ENCODE results near the gene ABLIM1.

Gene ABLIM1

GRCh38 chr10:114448897-114449296 is 209.2 kb downstream of the ABLIM1 start:
- no peaks in the 10 kb centered on the region for H3K79me2 ChIP-seq (ENCODE audit: low read length)
- H3K9ac ChIP-seq (ENCODE audit: low read length): no peak overlapping the region
- H3K4me2 ChIP-seq (ENCODE audit: low read length): no peak overlapping the region
- no peaks in the 10 kb centered on the region for H3K9me3 ChIP-seq (ENCODE audit: insufficient read depth, low read length)
- H3K4me1 ChIP-seq (ENCODE audit: low read length): no peaks in the 10 kb centered on the region
- no peaks in the 10 kb centered on the region for H3K36me3 ChIP-seq (replicated peaks; ENCODE audit: low read depth, low read length)
- TF ChIP-seq EZH2phosphoT487 (IDR thresholded peaks at IDR 0.05; ENCODE audit: low read depth) (no peak), CTCF (IDR thresholded peaks at IDR 0.05; ENCODE audit: low read depth, low read length) (no peak)
- H3K27ac ChIP-seq (ENCODE audit: low read length): no peak overlapping the region
- no peak overlapping the region for H2AFZ ChIP-seq (ENCODE audit: low read depth, low read length)
- no peak overlapping the region for H3K4me3 ChIP-seq (ENCODE audit: low read length)
- no peaks in the 10 kb centered on the region for H3K27me3 ChIP-seq (ENCODE audit: low read depth, low read length)
- no peaks in the 10 kb centered on the region for H4K20me1 ChIP-seq (ENCODE audit: insufficient read depth, low read length)

GRCh38 chr10:114445332-114445731 is 212.7 kb downstream of the ABLIM1 start:
- Histone ChIP-seq H2AFZ (ENCODE audit: low read depth, low read length) (no peak overlapping the region), H3K9me3 (ENCODE audit: insufficient read depth, low read length) (no peaks in the 10 kb centered on the region), H3K9ac (ENCODE audit: low read length) (no peak overlapping the region), H3K4me3 (ENCODE audit: low read length) (no peak overlapping the region), H3K4me1 (ENCODE audit: low read length) (no peaks in the 10 kb centered on the region), H3K79me2 (ENCODE audit: low read length) (no peaks in the 10 kb centered on the region), H3K36me3 (replicated peaks; ENCODE audit: low read depth, low read length) (no peaks in the 10 kb centered on the region), H4K20me1 (ENCODE audit: insufficient read depth, low read length) (no peaks in the 10 kb centered on the region), H3K27ac (ENCODE audit: low read length) (no peak overlapping the region), H3K27me3 (ENCODE audit: low read depth, low read length) (no peaks in the 10 kb centered on the region), H3K4me2 (ENCODE audit: low read length) (no peak overlapping the region)
- TF ChIP-seq CTCF (IDR thresholded peaks at IDR 0.05; ENCODE audit: low read depth, low read length): no peak
- TF ChIP-seq EZH2phosphoT487 (IDR thresholded peaks at IDR 0.05; ENCODE audit: low read depth): no peak

GRCh38 chr10:114444819-114445218 is 213.3 kb downstream of the ABLIM1 start:
- Histone ChIP-seq H3K4me3 (ENCODE audit: low read length) (no peak overlapping the region), H4K20me1 (ENCODE audit: insufficient read depth, low read length) (no peaks in the 10 kb centered on the region), H3K4me1 (ENCODE audit: low read length) (no peaks in the 10 kb centered on the region), H3K36me3 (replicated peaks; ENCODE audit: low read depth, low read length) (no peaks in the 10 kb centered on the region), H2AFZ (ENCODE audit: low read depth, low read length) (no peak overlapping the region), H3K27ac (ENCODE audit: low read length) (no peak overlapping the region), H3K9ac (ENCODE audit: low read length) (no peak overlapping the region), H3K9me3 (ENCODE audit: insufficient read depth, low read length) (no peaks in the 10 kb centered on the region), H3K79me2 (ENCODE audit: low read length) (no peaks in the 10 kb centered on the region), H3K4me2 (ENCODE audit: low read length) (no peak overlapping the region), H3K27me3 (ENCODE audit: low read depth, low read length) (no peaks in the 10 kb centered on the region)
- TF ChIP-seq EZH2phosphoT487 (IDR thresholded peaks at IDR 0.05; ENCODE audit: low read depth) (no peak), CTCF (IDR thresholded peaks at IDR 0.05; ENCODE audit: low read depth, low read length) (no peak)

GRCh38 chr10:114442091-114442630 is 215.9 kb downstream of the ABLIM1 start:
- H3K4me1 ChIP-seq (ENCODE audit: low read length): no peaks in the 10 kb centered on the region
- no peak overlapping the region for H3K4me3 ChIP-seq (ENCODE audit: low read length)
- no peaks in the 10 kb centered on the region for H3K27me3 ChIP-seq (ENCODE audit: low read depth, low read length)
- no peaks in the 10 kb centered on the region for H3K9me3 ChIP-seq (ENCODE audit: insufficient read depth, low read length)
- no peak overlapping the region for H3K9ac ChIP-seq (ENCODE audit: low read length)
- no peak overlapping the region for H3K27ac ChIP-seq (ENCODE audit: low read length)
- H2AFZ ChIP-seq (ENCODE audit: low read depth, low read length): no peak overlapping the region
- no peak overlapping the region for H3K4me2 ChIP-seq (ENCODE audit: low read length)
- no peaks in the 10 kb centered on the region for H3K79me2 ChIP-seq (ENCODE audit: low read length)
- no peaks in the 10 kb centered on the region for H3K36me3 ChIP-seq (replicated peaks; ENCODE audit: low read depth, low read length)
- TF ChIP-seq EZH2phosphoT487 (IDR thresholded peaks at IDR 0.05; ENCODE audit: low read depth): no peak
- no peaks in the 10 kb centered on the region for H4K20me1 ChIP-seq (ENCODE audit: insufficient read depth, low read length)
